Nephron (organoid): ENCODE data around the gene KCNAB1.
A peak's percentile ranks its signal among the peaks of the same experiment; 100 is the strongest.

Source experiments
- H3K27ac Mint-ChIP-seq, 3 experiments: 2 replicates each; pipeline ENCODE4 v1.8.0; 2020; ENCODE audit warnings: mixed read lengths in 3 of 3, mild to moderate bottlenecking in 2 of 3, moderate library complexity in 1 of 3
- H3K27me3 Mint-ChIP-seq: 2 replicates; pipeline ENCODE4 v1.8.0; 2021; ENCODE audit warnings: low read depth, mild to moderate bottlenecking, moderate library complexity, mixed read lengths
- H3K36me3 Mint-ChIP-seq: 2 replicates; pipeline ENCODE4 v1.8.0; 2020; ENCODE audit warnings: low read depth, mixed read lengths
- H3K4me1 Mint-ChIP-seq: 2 replicates; pipeline ENCODE4 v1.8.0; 2020; ENCODE audit warnings: mixed read lengths
- H3K4me3 Mint-ChIP-seq, 3 experiments: 2 replicates each; pipeline ENCODE4 v1.8.0; 2020; ENCODE audit warnings: mild to moderate bottlenecking in 3 of 3, mixed read lengths in 3 of 3, moderate library complexity in 2 of 3
- H3K9me3 Mint-ChIP-seq: 2 replicates; pipeline ENCODE4 v1.8.0; 2020; ENCODE audit warnings: mixed read lengths
- TF ChIP-seq, protein P1 (sequence below), 3 experiments: fragments of 200-600 bp; sonication (generic); IDR thresholded peaks; one replicate each; pipeline ENCODE4 v1.5.0; 2021; ENCODE audit warnings: antibody characterized with exemption in 3 of 3; ENCODE audit not compliant: unreplicated experiment in 3 of 3

KCNAB1 gene

DNA sequence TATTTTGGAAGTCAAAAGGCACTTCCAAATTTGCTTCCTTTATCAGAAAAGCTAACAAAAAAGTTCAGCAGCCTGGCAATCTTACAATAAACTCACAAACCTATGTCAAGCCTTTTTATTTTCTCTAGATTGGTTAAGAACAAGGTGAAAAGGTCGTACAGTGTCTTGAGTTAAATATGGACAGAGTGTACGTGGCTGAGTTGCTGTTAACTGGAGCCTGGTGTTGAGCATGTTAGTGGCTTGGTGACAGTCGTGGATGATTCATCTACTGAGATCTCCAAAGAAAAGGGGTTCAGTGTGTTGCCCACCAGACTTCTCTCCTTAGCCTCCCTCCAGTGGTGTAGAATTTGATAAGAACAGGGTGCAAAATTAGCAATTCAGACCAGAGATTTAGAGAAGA, 344.8 kb downstream of the KCNAB1 start:
- no peak overlapping the region for H3K4me3 Mint-ChIP-seq
- H3K36me3 Mint-ChIP-seq: no peaks in the 10 kb centered on the region
- no peaks in the 10 kb centered on the region for H3K9me3 Mint-ChIP-seq
- H3K27me3 Mint-ChIP-seq: peaks cover 8% of the 10 kb centered on the region
- peaks cover 30% of the 10 kb centered on the region for H3K4me1 Mint-ChIP-seq
- peak overlapping the region in 1 of 3 experiments; percentile 20 for H3K27ac Mint-ChIP-seq
- TF ChIP-seq, protein P1, sequence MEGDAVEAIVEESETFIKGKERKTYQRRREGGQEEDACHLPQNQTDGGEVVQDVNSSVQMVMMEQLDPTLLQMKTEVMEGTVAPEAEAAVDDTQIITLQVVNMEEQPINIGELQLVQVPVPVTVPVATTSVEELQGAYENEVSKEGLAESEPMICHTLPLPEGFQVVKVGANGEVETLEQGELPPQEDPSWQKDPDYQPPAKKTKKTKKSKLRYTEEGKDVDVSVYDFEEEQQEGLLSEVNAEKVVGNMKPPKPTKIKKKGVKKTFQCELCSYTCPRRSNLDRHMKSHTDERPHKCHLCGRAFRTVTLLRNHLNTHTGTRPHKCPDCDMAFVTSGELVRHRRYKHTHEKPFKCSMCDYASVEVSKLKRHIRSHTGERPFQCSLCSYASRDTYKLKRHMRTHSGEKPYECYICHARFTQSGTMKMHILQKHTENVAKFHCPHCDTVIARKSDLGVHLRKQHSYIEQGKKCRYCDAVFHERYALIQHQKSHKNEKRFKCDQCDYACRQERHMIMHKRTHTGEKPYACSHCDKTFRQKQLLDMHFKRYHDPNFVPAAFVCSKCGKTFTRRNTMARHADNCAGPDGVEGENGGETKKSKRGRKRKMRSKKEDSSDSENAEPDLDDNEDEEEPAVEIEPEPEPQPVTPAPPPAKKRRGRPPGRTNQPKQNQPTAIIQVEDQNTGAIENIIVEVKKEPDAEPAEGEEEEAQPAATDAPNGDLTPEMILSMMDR (IDR thresholded peaks at IDR 0.05; ENCODE audit: unreplicated experiment in 3 of 3): no peak

DNA sequence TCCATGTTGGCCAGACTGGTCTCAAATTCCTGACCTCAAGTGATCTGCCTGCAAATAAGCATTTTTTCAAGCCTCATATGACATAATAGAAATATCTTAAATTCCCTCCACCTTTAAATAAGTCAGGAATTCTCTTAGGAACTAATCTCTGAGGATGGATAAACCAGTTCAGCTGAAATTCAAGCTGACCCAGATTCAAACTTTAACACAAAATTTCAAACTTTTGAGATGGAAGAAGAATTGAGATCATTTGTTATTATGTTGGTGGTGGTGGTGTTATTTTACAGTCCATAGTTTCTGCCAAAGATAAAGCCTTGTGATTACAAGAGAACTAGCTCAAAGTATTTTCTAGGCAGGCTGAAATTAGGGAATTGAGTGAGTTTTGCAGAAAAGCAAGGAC, 349.1 kb downstream of the KCNAB1 start:
- H3K27ac Mint-ChIP-seq: peak overlapping the region in 1 of 3 experiments; percentile 43
- H3K27me3 Mint-ChIP-seq: no peaks in the 10 kb centered on the region
- TF ChIP-seq, protein P1 (IDR thresholded peaks at IDR 0.05; ENCODE audit: unreplicated experiment in 3 of 3): no peak
- no peaks in the 10 kb centered on the region for H3K36me3 Mint-ChIP-seq
- no peaks in the 10 kb centered on the region for H3K9me3 Mint-ChIP-seq
- H3K4me3 Mint-ChIP-seq: no peak overlapping the region
- peaks cover 38% of the 10 kb centered on the region for H3K4me1 Mint-ChIP-seq

DNA sequence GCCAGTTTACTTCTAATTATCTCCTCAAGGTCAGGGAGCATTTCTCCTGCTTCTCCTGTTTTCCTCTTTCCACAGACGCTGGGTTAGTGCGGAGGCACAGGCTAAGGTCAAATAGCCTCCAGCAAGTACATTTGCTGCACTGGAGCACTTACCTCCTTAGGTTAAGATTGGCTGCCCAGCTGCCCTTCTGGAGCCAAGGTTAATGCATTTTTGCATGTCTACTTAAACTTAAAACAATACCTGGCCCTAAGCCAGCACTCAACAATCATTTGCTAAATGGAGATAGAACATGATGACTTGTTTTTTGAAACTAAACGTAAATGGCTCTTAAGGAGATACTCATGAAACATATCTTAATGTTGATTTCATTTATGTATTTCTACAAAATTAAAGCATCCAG, 351.1 kb downstream of the KCNAB1 start:
- Mint-ChIP-seq H3K4me1 (peaks cover 41% of the 10 kb centered on the region), H3K36me3 (no peaks in the 10 kb centered on the region), H3K27me3 (no peaks in the 10 kb centered on the region), H3K4me3 (no peak overlapping the region), H3K9me3 (no peaks in the 10 kb centered on the region), H3K27ac (peak overlapping the region in 2 of 3 experiments; percentile 72 to 77)
- TF ChIP-seq, protein P1 (IDR thresholded peaks at IDR 0.05; ENCODE audit: unreplicated experiment in 3 of 3): no peak

DNA sequence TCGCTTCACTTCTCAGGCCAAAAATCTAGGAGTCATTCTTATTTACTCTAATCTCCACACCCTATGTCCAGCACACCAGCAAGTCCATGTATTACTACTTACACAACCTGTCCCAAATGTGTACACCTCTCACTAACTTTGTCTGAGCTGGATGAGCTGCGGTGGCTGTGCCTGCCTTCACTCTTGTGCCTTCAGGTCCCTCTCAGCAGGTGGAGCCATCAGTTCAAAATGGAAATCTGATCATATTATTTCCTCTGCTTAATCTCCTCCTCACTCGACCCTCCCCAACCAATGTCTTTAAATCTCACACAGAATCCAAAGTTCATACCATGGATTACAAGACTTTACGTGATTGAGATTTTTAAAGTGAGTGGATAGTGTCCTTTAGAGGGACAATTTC, 351.8 kb downstream of the KCNAB1 start:
- H3K9me3 Mint-ChIP-seq: no peaks in the 10 kb centered on the region
- H3K4me1 Mint-ChIP-seq: peaks cover 41% of the 10 kb centered on the region
- H3K27me3 Mint-ChIP-seq: no peaks in the 10 kb centered on the region
- TF ChIP-seq, protein P1 (IDR thresholded peaks at IDR 0.05; ENCODE audit: unreplicated experiment in 3 of 3): no peak
- no peaks in the 10 kb centered on the region for H3K36me3 Mint-ChIP-seq
- H3K4me3 Mint-ChIP-seq: no peak overlapping the region
- peak overlapping the region in 1 of 3 experiments; percentile 28 for H3K27ac Mint-ChIP-seq

DNA sequence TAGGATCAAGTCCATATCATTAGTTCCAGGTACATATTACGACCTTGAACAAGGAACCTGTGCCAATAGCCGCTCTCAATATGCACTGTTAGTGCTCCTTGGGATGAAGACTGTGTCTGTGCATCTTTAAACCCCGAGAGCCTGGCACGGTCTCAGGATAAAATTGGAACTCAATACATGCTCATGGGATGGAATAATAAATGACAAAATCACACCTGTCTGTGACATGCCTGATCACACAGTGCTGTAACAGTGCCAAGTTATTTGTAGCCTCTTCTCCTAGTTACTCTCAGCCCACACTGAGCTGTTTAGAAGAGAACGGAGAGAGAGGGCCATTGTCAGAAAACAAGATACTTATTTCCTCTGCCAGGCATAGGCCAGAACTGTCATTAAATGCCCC, 352.3 kb downstream of the KCNAB1 start:
- H3K36me3 Mint-ChIP-seq: no peaks in the 10 kb centered on the region
- no peaks in the 10 kb centered on the region for H3K9me3 Mint-ChIP-seq
- H3K27ac Mint-ChIP-seq: no peak overlapping the region
- peaks cover 41% of the 10 kb centered on the region for H3K4me1 Mint-ChIP-seq
- TF ChIP-seq, protein P1 (IDR thresholded peaks at IDR 0.05; ENCODE audit: unreplicated experiment in 3 of 3): no peak
- H3K4me3 Mint-ChIP-seq: no peak overlapping the region
- H3K27me3 Mint-ChIP-seq: no peaks in the 10 kb centered on the region

DNA sequence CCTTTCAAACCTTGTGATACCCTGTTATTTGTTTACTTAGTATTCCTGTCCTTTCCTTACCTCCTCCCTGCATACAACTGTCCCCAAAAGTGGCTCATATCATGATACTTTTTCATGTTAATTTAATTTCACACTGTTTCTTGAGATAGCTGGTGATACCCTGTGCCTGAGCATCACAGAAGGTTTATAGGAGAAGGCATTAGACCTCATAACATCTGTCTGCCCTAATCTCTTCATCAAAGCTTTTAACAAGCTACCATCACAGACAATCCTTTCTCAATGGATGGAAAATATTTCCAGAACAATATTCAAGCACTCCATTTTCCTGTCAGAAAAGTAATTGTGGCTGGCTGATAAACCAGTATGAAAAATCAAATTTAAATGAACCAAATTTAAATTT, 353.0 kb downstream of the KCNAB1 start:
- Mint-ChIP-seq H3K36me3 (no peaks in the 10 kb centered on the region), H3K4me3 (no peak overlapping the region), H3K4me1 (peaks cover 36% of the 10 kb centered on the region), H3K27me3 (no peaks in the 10 kb centered on the region), H3K27ac (no peak overlapping the region), H3K9me3 (no peaks in the 10 kb centered on the region)
- TF ChIP-seq, protein P1 (IDR thresholded peaks at IDR 0.05; ENCODE audit: unreplicated experiment in 3 of 3): no peak
